Endothelial cell of umbilical vein (primary cell): ENCODE data around the gene IFI6. TPM values are rescaled to one million over a fixed set of nuclear protein-coding genes. Genes with fewer than 3 reads are reported as not detected.

ENCODE experiments used
- BruUV-seq: library from RNA; stranded (reverse); fragments of 400-500 nt; replicated peaks from 2 replicates; lab custom pipeline; 2021; lab: Mats Ljungman, UMichigan
- CTCF ChIA-PET: fragments of 300-600, 350-600 bp; sonication (Branson Sonifier 250); formaldehyde crosslinking; loops from one replicate; lab custom pipeline; 2021; ENCODE audit warnings: antibody characterized with exemption, inconsistent platforms; lab: Charles Lee
- POLR2A ChIA-PET: fragments of 300-600, 350-600 bp; sonication (Branson Sonifier 250); formaldehyde crosslinking; loops from one replicate; lab custom pipeline; 2021; ENCODE audit warnings: antibody characterized with exemption, inconsistent platforms; lab: Charles Lee
- DNase-seq: peaks from one replicate; pipeline ENCODE4 v3.0.0-alpha.2; 2011; ENCODE audit warnings: low read depth, low spot score
- FAIRE-seq: peaks from 2 replicates; lab custom pipeline; 2011; peaks lifted over from hg19 to GRCh38; lab: Jason Lieb, UNC
- H2AFZ ChIP-seq: 2 replicates; pipeline ENCODE4 v1.6.0; 2012; ENCODE audit warnings: low read depth, low read length, control low read depth, inconsistent platforms
- H3K27ac ChIP-seq: 2 replicates; pipeline ENCODE4 v1.5.1; 2011; ENCODE audit warnings: low read depth, mild to moderate bottlenecking, control low read depth, low read length, moderate library complexity; ENCODE audit not compliant: insufficient read depth
- H3K27me3 ChIP-seq, 2 experiments: 2 replicates each; pipeline versions ENCODE4 v1.6.0 to v1.6.1; 2011; ENCODE audit warnings: low read length in 2 of 2, mixed read lengths in 1 of 2; ENCODE audit not compliant: control insufficient read depth in 2 of 2, insufficient read depth in 2 of 2
- H3K36me3 ChIP-seq, 2 experiments: 2 replicates in 1 of 2; 3 replicates in 1 of 2; pipeline ENCODE4 v1.5.1; 2011; ENCODE audit warnings: low read length in 2 of 2, mild to moderate bottlenecking in 1 of 2, moderate library complexity in 1 of 2; ENCODE audit not compliant: control insufficient read depth in 2 of 2, insufficient read depth in 2 of 2; ENCODE audit errors: extremely low read depth in 1 of 2
- H3K4me1 ChIP-seq: 3 replicates; pipeline ENCODE4 v1.5.1; 2011; ENCODE audit warnings: mild to moderate bottlenecking, low read length; ENCODE audit not compliant: control insufficient read depth, insufficient read depth; ENCODE audit errors: extremely low read depth
- H3K4me2 ChIP-seq: 2 replicates; pipeline ENCODE4 v1.6.1; 2011; ENCODE audit warnings: low read length, control low read depth, mixed read lengths; ENCODE audit not compliant: insufficient read depth
- H3K4me3 ChIP-seq, 3 experiments: fragments of 200-600 bp in 1 of 3; sonication (generic), shearing (Covaris generic) in 1 of 3; replicated peaks in 1 of 3; 2 replicates each; pipeline ENCODE4 v1.5.1; 2011 to 2016; ENCODE audit warnings: control low read depth in 3 of 3, low read length in 3 of 3, mild to moderate bottlenecking in 2 of 3, inconsistent platforms in 1 of 3, low read depth in 1 of 3, moderate library complexity in 1 of 3; ENCODE audit not compliant: insufficient read depth in 1 of 3
- H3K79me2 ChIP-seq: 2 replicates; pipeline ENCODE4 v1.6.0; 2012; ENCODE audit warnings: low read length, inconsistent platforms; ENCODE audit not compliant: control insufficient read depth, insufficient read depth
- H3K9ac ChIP-seq: replicated peaks from 2 replicates; pipeline ENCODE3; 2011; ENCODE audit warnings: low read length, control low read depth; ENCODE audit not compliant: insufficient read depth; ENCODE audit errors: extremely low read depth
- H3K9me1 ChIP-seq: replicated peaks from 3 replicates; pipeline ENCODE4 v1.6.0; 2011; ENCODE audit warnings: mild to moderate bottlenecking, low read length; ENCODE audit not compliant: control insufficient read depth, insufficient read depth; ENCODE audit errors: extremely low read depth
- H3K9me3 ChIP-seq: replicated peaks from 2 replicates; pipeline ENCODE4 v1.5.1; 2012; ENCODE audit warnings: low read length, inconsistent platforms; ENCODE audit not compliant: control insufficient read depth, insufficient read depth
- H4K20me1 ChIP-seq: replicated peaks from 2 replicates; pipeline ENCODE3; 2011; ENCODE audit warnings: mild to moderate bottlenecking, low read length; ENCODE audit not compliant: control insufficient read depth, insufficient read depth; ENCODE audit errors: extremely low read depth
- EZH2 ChIP-seq: IDR thresholded peaks from 2 replicates; pipeline ENCODE4 v1.6.1; 2012; ENCODE audit warnings: borderline replicate concordance, low read depth, mild to moderate bottlenecking, moderate library complexity, low read length, inconsistent platforms; ENCODE audit not compliant: severe bottlenecking
- FOS ChIP-seq: IDR thresholded peaks from 2 replicates; pipeline ENCODE4 v1.6.1; 2011; ENCODE audit warnings: mild to moderate bottlenecking, low read length, moderate library complexity, borderline replicate concordance; ENCODE audit not compliant: insufficient read depth
- GATA2 ChIP-seq: IDR thresholded peaks from 2 replicates; pipeline ENCODE4 v1.7.0; 2011; ENCODE audit warnings: low read depth, mild to moderate bottlenecking, moderate library complexity, mixed read lengths, low read length; ENCODE audit not compliant: insufficient read length, insufficient read depth
- JUN ChIP-seq: IDR thresholded peaks from 2 replicates; pipeline ENCODE4 v1.6.1; 2011; ENCODE audit warnings: borderline replicate concordance, low read depth; ENCODE audit not compliant: insufficient read length, insufficient read depth
- MYC ChIP-seq: IDR thresholded peaks from one replicate; pipeline ENCODE4 v1.6.1; 2011; ENCODE audit warnings: mild to moderate bottlenecking, low read depth, low read length
- POLR2A ChIP-seq: IDR thresholded peaks from 2 replicates; pipeline ENCODE4 v1.6.1; 2012; ENCODE audit warnings: low read depth, mild to moderate bottlenecking, control low read depth, low read length
- POLR2AphosphoS5 ChIP-seq: IDR thresholded peaks from 2 replicates; pipeline ENCODE4 v1.6.1; 2012; ENCODE audit warnings: low read depth, mild to moderate bottlenecking, control low read depth, low read length, moderate library complexity; ENCODE audit not compliant: insufficient read depth
- dilution Hi-C: fragments of 300-500 bp; cut with MboI; formaldehyde crosslinking; loops from one replicate; pipeline ENCODE4 v1.15.0; 2019; ENCODE audit warnings: low sequenced_read_pairs; ENCODE audit not compliant: extremely low pct_ligation_motif_present
- intact Hi-C: fragments of 100-400 bp; cut with micrococcal nuclease; formaldehyde crosslinking; loops from one replicate; pipeline ENCODE4 v1.10.0; 2022
- polyA plus RNA-seq, 4 experiments: library from polyadenylated mRNA; depleted of rRNA in 3 of 4; stranded (reverse) in 3 of 4; unstranded in 1 of 4; fragments of >200 nt; gene quantifications; 2 replicates each; pipeline versions ENCODE4 v1.2.1 to v1.2.3, GENCODE V29; 2011 to 2012; ENCODE audit warnings: missing spikeins in 1 of 4
- total RNA-seq: library from RNA; stranded (reverse); gene quantifications from 2 replicates; pipeline ENCODE4 v1.2.3, GENCODE V29; 2021
- TF ChIP-seq, protein P1 (sequence below), 2 donors: IDR thresholded peaks; 1 replicate in 1 of 2; 2 replicates in 1 of 2; pipeline ENCODE4 v1.5.1; 2011; ENCODE audit warnings: low read length in 2 of 2, mild to moderate bottlenecking in 2 of 2, moderate library complexity in 2 of 2, control low read depth in 1 of 2, inconsistent platforms in 1 of 2, low read depth in 1 of 2; ENCODE audit not compliant: insufficient read depth in 1 of 2; ENCODE audit errors: extremely low read depth in 1 of 2
- TF ChIP-seq, protein P2 (sequence below): IDR thresholded peaks from 2 replicates; pipeline ENCODE4 v1.6.1; 2011; ENCODE audit not compliant: insufficient read depth, insufficient read length

Gene IFI6
- total and polyA plus RNA-seq, 2 donors (not counting 3 experiments of a cell fraction or from before 2014, with no cell fraction given), result 28.4 to 47.9 TPM

DNA sequence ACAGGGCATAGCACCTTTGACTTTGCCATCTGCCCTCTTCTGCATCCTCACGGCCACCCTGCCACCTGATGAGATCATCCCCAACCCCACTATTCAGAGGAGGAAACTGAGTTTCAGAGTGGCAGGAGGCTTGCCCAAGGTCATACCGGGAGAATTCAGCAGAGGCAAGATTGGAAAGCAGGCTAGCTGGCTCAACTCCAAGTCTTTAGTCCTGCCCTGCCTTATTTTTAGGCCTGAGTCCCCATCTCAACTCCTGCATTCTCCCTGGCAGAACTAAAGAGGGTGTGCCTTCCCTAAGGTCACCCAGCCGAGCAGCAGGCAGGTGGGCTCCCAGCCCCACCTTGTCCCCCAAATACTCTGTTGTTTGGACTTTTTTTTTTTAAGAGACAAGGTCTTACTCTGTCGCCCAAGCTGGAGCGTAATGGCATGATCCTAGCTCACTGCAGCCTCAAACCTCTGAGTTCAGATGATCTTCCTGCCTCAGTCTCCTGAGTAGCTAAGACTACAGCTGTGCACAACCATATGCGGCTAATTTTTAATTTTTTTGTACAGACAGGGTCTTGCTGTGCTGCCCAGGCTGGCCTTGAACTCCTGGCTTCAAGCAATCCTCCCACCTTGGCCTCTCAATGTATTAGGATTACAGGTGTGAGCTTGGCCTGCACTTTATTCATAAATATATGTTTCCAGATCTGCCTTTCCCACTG is 23.2 kb downstream of the IFI6 start:
- no peak overlapping the region for H3K9ac ChIP-seq
- no peaks in the 10 kb centered on the region for H3K9me3 ChIP-seq
- no peak for DNase-seq
- no peaks in the 10 kb centered on the region for H3K9me1 ChIP-seq
- H3K4me3 ChIP-seq, result no peak overlapping the region
- H2AFZ ChIP-seq, result no peak overlapping the region
- H3K27me3 ChIP-seq, result no peaks in the 10 kb centered on the region
- no peaks in the 10 kb centered on the region for H4K20me1 ChIP-seq
- CTCF ChIA-PET, result interaction anchor here (0.8 to 2.3 kb wide), 4 partner anchors 14 to 253 kb away, joined by 3 to 19 read pairs (median 6); no protein-coding TSS in a partner anchor
- intact Hi-C loops, result no loop called here
- no peaks in the 10 kb centered on the region for H3K4me1 ChIP-seq
- TF ChIP-seq, protein P1, sequence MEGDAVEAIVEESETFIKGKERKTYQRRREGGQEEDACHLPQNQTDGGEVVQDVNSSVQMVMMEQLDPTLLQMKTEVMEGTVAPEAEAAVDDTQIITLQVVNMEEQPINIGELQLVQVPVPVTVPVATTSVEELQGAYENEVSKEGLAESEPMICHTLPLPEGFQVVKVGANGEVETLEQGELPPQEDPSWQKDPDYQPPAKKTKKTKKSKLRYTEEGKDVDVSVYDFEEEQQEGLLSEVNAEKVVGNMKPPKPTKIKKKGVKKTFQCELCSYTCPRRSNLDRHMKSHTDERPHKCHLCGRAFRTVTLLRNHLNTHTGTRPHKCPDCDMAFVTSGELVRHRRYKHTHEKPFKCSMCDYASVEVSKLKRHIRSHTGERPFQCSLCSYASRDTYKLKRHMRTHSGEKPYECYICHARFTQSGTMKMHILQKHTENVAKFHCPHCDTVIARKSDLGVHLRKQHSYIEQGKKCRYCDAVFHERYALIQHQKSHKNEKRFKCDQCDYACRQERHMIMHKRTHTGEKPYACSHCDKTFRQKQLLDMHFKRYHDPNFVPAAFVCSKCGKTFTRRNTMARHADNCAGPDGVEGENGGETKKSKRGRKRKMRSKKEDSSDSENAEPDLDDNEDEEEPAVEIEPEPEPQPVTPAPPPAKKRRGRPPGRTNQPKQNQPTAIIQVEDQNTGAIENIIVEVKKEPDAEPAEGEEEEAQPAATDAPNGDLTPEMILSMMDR (IDR thresholded peaks at IDR 0.05; ENCODE audit: extremely low read depth in 1 of 2, insufficient read depth in 1 of 2, low read depth in 1 of 2, low read length in 2 of 2), result no peak
- no peak for TF ChIP-seq JUN
- no peak for TF ChIP-seq POLR2AphosphoS5
- no peak for TF ChIP-seq FOS
- no peak for TF ChIP-seq MYC
- no peak for TF ChIP-seq POLR2A
- no peak for TF ChIP-seq EZH2
- no peak for TF ChIP-seq GATA2
- TF ChIP-seq, protein P2, sequence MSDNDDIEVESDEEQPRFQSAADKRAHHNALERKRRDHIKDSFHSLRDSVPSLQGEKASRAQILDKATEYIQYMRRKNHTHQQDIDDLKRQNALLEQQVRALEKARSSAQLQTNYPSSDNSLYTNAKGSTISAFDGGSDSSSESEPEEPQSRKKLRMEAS, result no peak
- H3K36me3 ChIP-seq, result no peaks in the 10 kb centered on the region
- no peaks in the 10 kb centered on the region for H3K79me2 ChIP-seq
- FAIRE-seq, result no peak
- BruUV-seq, result no TSS peak
- dilution Hi-C loops, result no loop called here
- POLR2A ChIA-PET, result no interaction called here
- no peak overlapping the region for H3K4me2 ChIP-seq
- H3K27ac ChIP-seq, result no peak overlapping the region
